Loucy (cell line): ENCODE results near the gene PSMA6.
A peak's percentile ranks its signal among the peaks of the same experiment; 100 is the strongest.

Experiments
- H2AFZ ChIP-seq: fragments of 200-600 bp; sonication (generic); 2 replicates; pipeline ENCODE4 v1.6.0; 2016; ENCODE audit warnings: antibody characterized with exemption, mild to moderate bottlenecking, low read length, moderate library complexity
- H3F3A ChIP-seq: fragments of 200-600 bp; 2 replicates; pipeline ENCODE4 v1.6.0; 2016; ENCODE audit warnings: antibody characterized with exemption, low read depth, mild to moderate bottlenecking
- H3K27me3 ChIP-seq: fragments of 200-600 bp; sonication (generic); 2 replicates; pipeline ENCODE4 v1.6.1; 2014; ENCODE audit warnings: low read length, mild to moderate bottlenecking; ENCODE audit not compliant: insufficient read depth, poor library complexity, severe bottlenecking
- H3K36me3 ChIP-seq: fragments of 200-600 bp; sonication (generic); 2 replicates; pipeline ENCODE4 v1.6.1; 2016; ENCODE audit warnings: low read length; ENCODE audit not compliant: insufficient read depth
- H3K4me1 ChIP-seq: fragments of 200-600 bp; sonication (generic); 2 replicates; pipeline ENCODE4 v1.5.1; 2014; ENCODE audit warnings: low read length, mild to moderate bottlenecking; ENCODE audit not compliant: insufficient read depth, poor library complexity, severe bottlenecking
- H3K4me2 ChIP-seq: fragments of 200-600 bp; sonication (generic); 2 replicates; pipeline ENCODE4 v1.6.0; 2014; ENCODE audit warnings: antibody characterized with exemption, low read length, low read depth, mild to moderate bottlenecking; ENCODE audit not compliant: poor library complexity, severe bottlenecking
- H3K4me3 ChIP-seq: fragments of 200-600 bp; sonication (generic); 2 replicates; pipeline ENCODE4 v1.5.1; 2014; ENCODE audit warnings: low read length, mild to moderate bottlenecking, mixed read lengths; ENCODE audit not compliant: poor library complexity, severe bottlenecking
- H3K79me2 ChIP-seq: fragments of 200-600 bp; sonication (generic); 2 replicates; pipeline ENCODE4 v1.6.1; 2014; ENCODE audit warnings: low read length; ENCODE audit not compliant: insufficient read depth
- H3K9ac ChIP-seq: fragments of 200-600 bp; sonication (generic); 2 replicates; pipeline ENCODE4 v1.6.0; 2014; ENCODE audit warnings: mild to moderate bottlenecking, low read depth, low read length, moderate library complexity; ENCODE audit not compliant: poor library complexity, severe bottlenecking
- H3K9me2 ChIP-seq: fragments of 200-600 bp; sonication (generic); replicated peaks from 2 replicates; pipeline ENCODE4 v1.6.1; 2016; ENCODE audit warnings: low read depth, low read length, mixed read lengths
- H3K9me3 ChIP-seq: fragments of 200-600 bp; sonication (generic); 2 replicates; pipeline ENCODE4 v1.6.1; 2014; ENCODE audit warnings: mild to moderate bottlenecking, antibody characterized with exemption, low read length, low read depth; ENCODE audit not compliant: insufficient read depth
- H4K20me1 ChIP-seq: fragments of 200-600 bp; sonication (generic); 2 replicates; pipeline ENCODE4 v1.6.0; 2014; ENCODE audit warnings: antibody characterized with exemption, low read length, mild to moderate bottlenecking; ENCODE audit not compliant: insufficient read depth, poor library complexity, severe bottlenecking
- EZH2phosphoT487 ChIP-seq: fragments of 200-600 bp; IDR thresholded peaks from 2 replicates; pipeline ENCODE4 v1.6.1; 2018; ENCODE audit warnings: antibody characterized with exemption, mild to moderate bottlenecking, moderate library complexity, borderline replicate concordance
- TF ChIP-seq, protein P1 (sequence below): fragments of 200-600 bp; sonication (generic); conservative IDR thresholded peaks from 2 replicates; pipeline ENCODE4 v1.5.1; 2014; ENCODE audit warnings: mild to moderate bottlenecking, antibody characterized with exemption, low read length

PSMA6 gene

DNA sequence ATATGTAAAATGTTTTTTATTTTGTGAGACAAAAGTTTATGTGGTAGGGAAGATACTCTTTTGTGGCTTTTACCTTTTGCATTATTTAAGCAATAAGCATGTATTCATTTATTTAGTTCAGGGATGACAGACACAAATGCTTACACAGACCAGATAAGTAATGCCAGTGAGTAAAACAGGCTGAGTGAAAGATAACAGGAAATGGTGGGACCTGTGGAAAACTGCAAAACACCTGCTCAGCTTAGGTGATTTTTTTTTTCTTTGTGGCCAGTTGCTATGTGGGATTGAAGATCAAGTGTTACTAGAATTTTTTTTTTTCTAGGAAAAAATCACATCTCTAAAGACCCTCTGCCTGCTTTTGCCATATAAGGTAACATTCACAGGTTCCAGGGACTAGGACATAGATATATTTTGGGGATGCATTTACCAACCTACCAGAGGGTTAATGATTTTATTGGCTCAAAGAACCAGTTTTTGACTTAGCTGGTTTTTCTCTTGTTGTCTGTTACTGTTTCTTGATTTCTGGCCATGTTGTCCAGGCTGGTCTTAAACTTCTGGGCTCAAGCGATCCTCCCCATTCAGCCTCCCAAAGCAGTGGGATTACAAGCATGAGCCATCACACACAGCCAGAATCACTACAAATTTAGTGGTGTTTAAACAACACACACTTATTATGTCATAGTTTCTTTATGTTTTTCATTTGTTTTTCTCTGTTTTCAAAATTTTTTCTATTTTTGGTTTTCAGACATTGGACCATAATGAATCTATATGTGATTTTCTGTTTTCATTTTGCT lies 9.8 kb downstream of the PSMA6 start:
- Histone ChIP-seq H3K9ac (no peak overlapping the region), H3K4me1 (peaks cover 38% of the 10 kb centered on the region), H3K9me2 (no peaks in the 10 kb centered on the region), H3K36me3 (peaks cover 13% of the 10 kb centered on the region; the same call in 1 of the 2 replicates), H3K4me3 (peak overlapping the region; percentile 36), H3K9me3 (no peaks in the 10 kb centered on the region), H3K79me2 (peaks cover 100% of the 10 kb centered on the region), H3F3A (no peaks in the 10 kb centered on the region; the same call in 1 of the 2 replicates), H2AFZ (no peak overlapping the region), H3K4me2 (peak overlapping the region; percentile 63), H3K27me3 (no peaks in the 10 kb centered on the region), H4K20me1 (peaks cover 84% of the 10 kb centered on the region)
- no peak for TF ChIP-seq EZH2phosphoT487
- TF ChIP-seq, protein P1, sequence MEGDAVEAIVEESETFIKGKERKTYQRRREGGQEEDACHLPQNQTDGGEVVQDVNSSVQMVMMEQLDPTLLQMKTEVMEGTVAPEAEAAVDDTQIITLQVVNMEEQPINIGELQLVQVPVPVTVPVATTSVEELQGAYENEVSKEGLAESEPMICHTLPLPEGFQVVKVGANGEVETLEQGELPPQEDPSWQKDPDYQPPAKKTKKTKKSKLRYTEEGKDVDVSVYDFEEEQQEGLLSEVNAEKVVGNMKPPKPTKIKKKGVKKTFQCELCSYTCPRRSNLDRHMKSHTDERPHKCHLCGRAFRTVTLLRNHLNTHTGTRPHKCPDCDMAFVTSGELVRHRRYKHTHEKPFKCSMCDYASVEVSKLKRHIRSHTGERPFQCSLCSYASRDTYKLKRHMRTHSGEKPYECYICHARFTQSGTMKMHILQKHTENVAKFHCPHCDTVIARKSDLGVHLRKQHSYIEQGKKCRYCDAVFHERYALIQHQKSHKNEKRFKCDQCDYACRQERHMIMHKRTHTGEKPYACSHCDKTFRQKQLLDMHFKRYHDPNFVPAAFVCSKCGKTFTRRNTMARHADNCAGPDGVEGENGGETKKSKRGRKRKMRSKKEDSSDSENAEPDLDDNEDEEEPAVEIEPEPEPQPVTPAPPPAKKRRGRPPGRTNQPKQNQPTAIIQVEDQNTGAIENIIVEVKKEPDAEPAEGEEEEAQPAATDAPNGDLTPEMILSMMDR = no peak

- no peak overlapping the region for H2AFZ ChIP-seq
- peaks cover 26% of the 10 kb centered on the region; the same call in 1 of the 2 replicates for H3K36me3 ChIP-seq
- no peaks in the 10 kb centered on the region for H3K9me3 ChIP-seq
- H4K20me1 ChIP-seq = peaks cover 78% of the 10 kb centered on the region
- no peak overlapping the region for H3K4me3 ChIP-seq
- H3K4me2 ChIP-seq = no peak overlapping the region
- H3K4me1 ChIP-seq = peaks cover 32% of the 10 kb centered on the region
- no peak overlapping the region for H3K9ac ChIP-seq
- H3K79me2 ChIP-seq = peaks cover 98% of the 10 kb centered on the region
- H3K9me2 ChIP-seq = no peaks in the 10 kb centered on the region
- TF ChIP-seq, protein P1 = no peak
- no peak for TF ChIP-seq EZH2phosphoT487
- H3F3A ChIP-seq = no peaks in the 10 kb centered on the region; the same call in 1 of the 2 replicates
- H3K27me3 ChIP-seq = no peaks in the 10 kb centered on the region
These were observed 11.2 kb downstream of the PSMA6 start for GRCh38 chr14:35303149-35303935.

DNA sequence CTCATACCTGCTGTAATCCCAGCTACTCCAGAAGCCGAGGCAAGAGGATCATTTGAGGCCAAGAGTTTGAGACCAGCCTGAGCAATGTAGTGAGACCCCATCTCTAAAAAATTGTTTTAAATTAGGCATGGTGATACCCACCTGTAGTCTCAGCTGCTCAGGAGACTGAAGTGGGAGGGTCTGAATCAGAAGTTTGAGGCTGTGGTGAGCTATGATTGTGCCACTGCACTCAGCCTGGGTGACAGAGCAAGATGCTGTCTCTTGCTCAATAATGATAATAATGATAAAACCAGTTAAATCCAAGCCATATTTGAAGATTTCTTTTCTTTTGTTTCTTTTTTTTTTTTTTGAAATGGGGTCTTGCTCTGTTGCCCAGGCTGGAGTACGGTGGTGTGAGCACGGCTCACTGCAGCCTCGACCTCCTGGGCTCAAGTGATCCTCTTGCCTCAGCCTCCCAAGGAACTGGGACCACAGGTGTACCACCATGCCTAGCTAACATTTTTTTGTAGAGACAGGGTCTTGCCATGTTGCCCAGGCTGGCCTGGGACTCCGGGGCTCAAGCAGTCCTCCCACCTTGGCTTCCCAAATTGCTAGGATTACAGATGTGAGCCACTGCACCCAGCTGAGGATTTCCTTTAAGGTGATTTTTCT lies 12.8 kb downstream of the PSMA6 start:
- no peaks in the 10 kb centered on the region for H3K27me3 ChIP-seq
- no peaks in the 10 kb centered on the region for H3K9me2 ChIP-seq
- no peaks in the 10 kb centered on the region for H3K9me3 ChIP-seq
- H3F3A ChIP-seq = no peaks in the 10 kb centered on the region; the same call in 1 of the 2 replicates
- peaks cover 22% of the 10 kb centered on the region for H3K4me1 ChIP-seq
- peaks cover 69% of the 10 kb centered on the region for H4K20me1 ChIP-seq
- no peak overlapping the region for H3K9ac ChIP-seq
- no peak overlapping the region for H3K4me3 ChIP-seq
- TF ChIP-seq EZH2phosphoT487 = no peak
- TF ChIP-seq, protein P1 = no peak
- H3K36me3 ChIP-seq = peaks cover 42% of the 10 kb centered on the region
- peaks cover 88% of the 10 kb centered on the region for H3K79me2 ChIP-seq
- H2AFZ ChIP-seq = no peak overlapping the region
- H3K4me2 ChIP-seq = no peak overlapping the region
